ENCODE results near the gene KCTD17. TPM values are rescaled to one million over a fixed set of nuclear protein-coding genes. Genes with fewer than 3 reads are reported as not detected.
A peak's percentile ranks its signal among the peaks of the same experiment; 100 is the strongest.

Gene KCTD17
- total RNA-seq: 18.1 and 31.5 TPM in 2 replicates

GRCh38 chr22:37051391-37052385, at the start of gene KCTD17:
Gene KCTD17 (plus strand): TSS chr22:37051742. CDS start chr22:37051761, 19 bp downstream.
- peak; percentile 11 for DNase-seq (ENCODE audit: low read depth)

GRCh38 chr22:37001826-37002225, 49.7 kb upstream of the KCTD17 start:
- DNase-seq (ENCODE audit: low read depth): no peak

- DNase-seq (ENCODE audit: low read depth): no peak
Observed at GRCh38 chr22:37002633-37003032, 48.9 kb upstream of the KCTD17 start.

- no peak for DNase-seq (ENCODE audit: low read depth)
Observed at GRCh38 chr22:37007651-37008050, 43.9 kb upstream of the KCTD17 start.

- no peak for DNase-seq (ENCODE audit: low read depth)
Observed at GRCh38 chr22:37008365-37008764, 43.2 kb upstream of the KCTD17 start.

GRCh38 chr22:37009490-37009889, 42.1 kb upstream of the KCTD17 start:
- DNase-seq (ENCODE audit: low read depth): no peak

- no peak for DNase-seq (ENCODE audit: low read depth)
Observed at GRCh38 chr22:37010174-37010573, 41.4 kb upstream of the KCTD17 start.

GRCh38 chr22:37010976-37011375, 40.6 kb upstream of the KCTD17 start:
- no peak for DNase-seq (ENCODE audit: low read depth)

- DNase-seq (ENCODE audit: low read depth): no peak
Observed at GRCh38 chr22:37011472-37011871, 40.1 kb upstream of the KCTD17 start.

- no peak for DNase-seq (ENCODE audit: low read depth)
Observed at GRCh38 chr22:37012262-37012904, 39.2 kb upstream of the KCTD17 start.

GRCh38 chr22:37012956-37013355, 38.6 kb upstream of the KCTD17 start:
- no peak for DNase-seq (ENCODE audit: low read depth)

GRCh38 chr22:37014415-37014806, 37.1 kb upstream of the KCTD17 start:
- no peak for DNase-seq (ENCODE audit: low read depth)

- no peak for DNase-seq (ENCODE audit: low read depth)
Observed at GRCh38 chr22:37014835-37015586, 36.5 kb upstream of the KCTD17 start.

- DNase-seq (ENCODE audit: low read depth): no peak
Observed at GRCh38 chr22:37015587-37015878, 36.0 kb upstream of the KCTD17 start.

- DNase-seq (ENCODE audit: low read depth): no peak
Observed at GRCh38 chr22:37016134-37016910, 35.2 kb upstream of the KCTD17 start.

GRCh38 chr22:37017356-37017755, 34.2 kb upstream of the KCTD17 start:
- DNase-seq (ENCODE audit: low read depth): no peak

- DNase-seq (ENCODE audit: low read depth): no peak
Observed at GRCh38 chr22:37018086-37018814, 33.3 kb upstream of the KCTD17 start.

GRCh38 chr22:37018815-37019308, 32.7 kb upstream of the KCTD17 start:
- peak; percentile 12 for DNase-seq (ENCODE audit: low read depth)

GRCh38 chr22:37019309-37020191, 32.0 kb upstream of the KCTD17 start, which contains the start of the genes MPST and TST:
Gene MPST (plus strand): TSS chr22:37019742. CDS start chr22:37019837, 95 bp downstream.
Gene TST (minus strand): TSS chr22:37019447. CDS start chr22:37018732, 715 bp downstream.
- DNase-seq (ENCODE audit: low read depth): peak; percentile 15

- peak; percentile 49 for DNase-seq (ENCODE audit: low read depth)
Observed at GRCh38 chr22:37020192-37020479, 31.4 kb upstream of the KCTD17 start.

Measured in renal cortical epithelial cell (primary cell).